ENCODE data around the gene PDX1.

PDX1 gene

GRCh38 chr13:27969082-27969865 lies 49.5 kb downstream of the PDX1 start, which contains the start of gene CDX2:
Gene CDX2 (minus strand): TSS chr13:27969315. CDS start chr13:27969006, 309 bp downstream.
- no peak for DNase-seq (ENCODE audit: insufficient read length, low spot score)
- FAIRE-seq, result no peak

- DNase-seq (ENCODE audit: insufficient read length, low spot score) (no peak), FAIRE-seq (no peak)
Observed at GRCh38 chr13:27969866-27970229, 50.0 kb downstream of the PDX1 start.

- no peak for DNase-seq (ENCODE audit: insufficient read length, low spot score)
- no peak for FAIRE-seq
Observed at GRCh38 chr13:27970382-27971235, 50.8 kb downstream of the PDX1 start.

- no peak for FAIRE-seq
- no peak for DNase-seq (ENCODE audit: insufficient read length, low spot score)
Observed at GRCh38 chr13:27971236-27971645, 51.4 kb downstream of the PDX1 start.

DNA sequence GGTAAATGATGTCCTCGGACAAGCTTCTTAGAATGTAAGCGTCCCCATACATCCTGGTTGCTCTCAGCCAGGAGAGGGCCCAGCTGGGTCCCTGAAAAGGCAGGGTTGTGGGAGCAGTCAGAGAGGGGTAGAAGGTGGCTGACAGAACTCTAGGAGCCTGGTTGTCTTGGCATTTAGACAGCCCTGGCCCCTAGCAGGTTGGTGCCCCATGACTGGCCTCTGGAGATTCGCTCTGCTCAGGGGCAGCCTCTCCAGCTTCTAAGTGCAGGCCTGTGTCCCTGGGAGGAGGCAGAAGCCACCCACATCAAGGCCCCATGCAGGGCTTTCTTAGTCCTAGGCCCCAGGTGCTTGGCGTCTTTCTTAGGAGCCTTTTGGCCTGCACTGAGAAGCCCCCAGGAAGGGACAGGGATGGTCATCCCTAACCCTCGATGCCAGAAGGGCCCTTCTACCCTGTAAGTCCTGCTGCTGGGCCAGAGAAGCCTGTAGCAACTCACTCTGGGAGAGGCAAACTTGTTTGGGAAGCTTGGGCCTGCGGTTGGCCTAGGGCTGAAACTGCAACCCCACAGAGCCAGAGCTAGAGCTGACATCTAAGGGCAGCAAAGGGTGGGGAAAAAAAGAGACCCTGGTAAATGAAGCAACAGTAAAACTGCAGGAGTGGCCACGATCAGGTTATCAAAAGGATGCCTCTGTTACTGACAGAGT lies 52.1 kb downstream of the PDX1 start:
- FAIRE-seq (no peak), DNase-seq (ENCODE audit: insufficient read length, low spot score) (no peak)

- no peak for FAIRE-seq
- DNase-seq (ENCODE audit: insufficient read length, low spot score), result no peak
Observed at GRCh38 chr13:27972478-27972820, 52.6 kb downstream of the PDX1 start.

- DNase-seq (ENCODE audit: insufficient read length, low spot score) (no peak), FAIRE-seq (no peak)
Observed at GRCh38 chr13:27973291-27973690, 53.5 kb downstream of the PDX1 start.

GRCh38 chr13:27973961-27974662 lies 54.3 kb downstream of the PDX1 start:
- FAIRE-seq (no peak), DNase-seq (ENCODE audit: insufficient read length, low spot score) (no peak)
